ENCODE results near the gene RBM17. TPM values are rescaled to one million over a fixed set of nuclear protein-coding genes. Genes with fewer than 3 reads are reported as not detected.

RBM17 gene
- polyA plus RNA-seq, 1 experiment = 28.9 TPM

DNA sequence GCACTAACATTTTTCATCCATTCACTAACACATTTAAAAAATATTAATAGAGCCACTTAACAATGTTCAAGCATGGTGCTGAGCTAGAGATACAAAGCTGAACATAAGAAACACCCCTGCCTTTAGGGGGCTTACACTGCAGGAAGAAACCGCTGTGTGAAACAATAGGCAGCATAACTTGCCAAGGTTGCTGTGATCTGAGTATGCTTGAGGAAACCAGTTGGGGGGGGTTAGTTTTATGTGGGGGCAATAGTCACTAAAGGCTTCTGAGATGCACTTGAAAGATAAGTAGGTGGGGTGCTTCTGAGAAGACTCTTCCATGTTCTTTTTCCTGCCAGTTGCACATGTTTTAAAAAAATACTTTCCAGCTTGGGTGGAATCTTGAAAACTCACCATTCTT is 2.8 kb downstream of the RBM17 start:
- TF ChIP-seq CTCF (IDR thresholded peaks at IDR 0.05; ENCODE audit: insufficient read depth, low read depth, low read length) = no peak
- CTCF ChIA-PET = interaction anchor here (0.6 to 4.6 kb wide), 6 partner anchors 15 to 314 kb away, joined by 3 to 14 read pairs (median 4); partner anchors contain the start of gene PFKFB3
- Histone ChIP-seq H3K36me3 (ENCODE audit: control insufficient read depth, insufficient read depth, low read length) (no peaks in the 10 kb centered on the region), H3K27me3 (ENCODE audit: control insufficient read depth, insufficient read depth, low read length) (0 out of 2 replicates have a peak, but pooled peaks cover 2% of the 10 kb centered on the region), H3K4me3 (ENCODE audit: low read depth, low read length) (no peak overlapping the region)
- DNase-seq (ENCODE audit: low read depth) = no peak
- POLR2A ChIA-PET = no interaction called here

- DNase-seq (ENCODE audit: low read depth) = no peak
- CTCF ChIA-PET = interaction anchor here (0.6 to 4.6 kb wide), 8 partner anchors 12 to 313 kb away, joined by 3 to 14 read pairs (median 4); partner anchors contain the start of gene PFKFB3
- no peak for TF ChIP-seq CTCF (IDR thresholded peaks at IDR 0.05; ENCODE audit: insufficient read depth, low read depth, low read length)
- H3K36me3 ChIP-seq (ENCODE audit: control insufficient read depth, insufficient read depth, low read length) = peaks cover under 1% of the 10 kb centered on the region; the same call in 1 of the 2 replicates
- H3K27me3 ChIP-seq (ENCODE audit: control insufficient read depth, insufficient read depth, low read length) = no peaks in the 10 kb centered on the region
- no peak overlapping the region for H3K4me3 ChIP-seq (ENCODE audit: low read depth, low read length)
- POLR2A ChIA-PET = no interaction called here
Measured at GRCh38 chr10:6092731-6093130, 3.9 kb downstream of the RBM17 start.

- TF ChIP-seq CTCF (IDR thresholded peaks at IDR 0.05; ENCODE audit: insufficient read depth, low read depth, low read length) = no peak
- Histone ChIP-seq H3K4me3 (ENCODE audit: low read depth, low read length) (no peak overlapping the region), H3K27me3 (ENCODE audit: control insufficient read depth, insufficient read depth, low read length) (no peaks in the 10 kb centered on the region), H3K36me3 (ENCODE audit: control insufficient read depth, insufficient read depth, low read length) (peaks cover 2% of the 10 kb centered on the region; the same call in 1 of the 2 replicates)
- CTCF ChIA-PET = interaction anchor here (1.4 to 3.0 kb wide), 3 partner anchors 10 to 306 kb away, joined by 8 to 11 read pairs (median 8); partner anchors contain the start of gene PFKFB3
- POLR2A ChIA-PET = no interaction called here
- DNase-seq (ENCODE audit: low read depth) = no peak
Measured at GRCh38 chr10:6095810-6096570, 7.2 kb downstream of the RBM17 start.

DNA sequence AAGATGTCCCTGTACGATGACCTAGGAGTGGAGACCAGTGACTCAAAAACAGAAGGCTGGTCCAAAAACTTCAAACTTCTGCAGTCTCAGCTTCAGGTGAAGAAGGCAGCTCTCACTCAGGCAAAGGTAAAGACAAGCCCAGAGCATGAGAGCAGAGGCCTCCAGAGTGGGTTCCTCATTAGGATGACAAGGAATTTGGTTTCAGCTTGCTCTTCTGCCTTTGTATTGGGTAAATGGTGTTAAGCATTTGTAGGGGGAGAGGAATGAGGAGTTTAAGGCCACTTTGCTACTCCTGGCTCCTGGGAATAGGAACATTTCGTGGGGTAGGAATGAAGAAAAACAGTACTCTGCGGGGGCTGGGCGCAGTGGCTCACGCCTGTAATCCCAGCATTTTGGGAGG is 8.2 kb downstream of the RBM17 start:
- ChIA-PET CTCF (interaction anchor here (0.9 to 3.0 kb wide), 4 partner anchors 11 to 305 kb away, joined by 3 to 11 read pairs (median 8); partner anchors contain the start of gene PFKFB3), POLR2A (no interaction called here)
- Histone ChIP-seq H3K27me3 (ENCODE audit: control insufficient read depth, insufficient read depth, low read length) (no peaks in the 10 kb centered on the region), H3K36me3 (ENCODE audit: control insufficient read depth, insufficient read depth, low read length) (peaks cover 4% of the 10 kb centered on the region; the same call in 1 of the 2 replicates), H3K4me3 (ENCODE audit: low read depth, low read length) (no peak overlapping the region)
- no peak for TF ChIP-seq CTCF (IDR thresholded peaks at IDR 0.05; ENCODE audit: insufficient read depth, low read depth, low read length)
- DNase-seq (ENCODE audit: low read depth) = no peak

- DNase-seq (ENCODE audit: low read depth) = no peak
- TF ChIP-seq CTCF (IDR thresholded peaks at IDR 0.05; ENCODE audit: insufficient read depth, low read depth, low read length) = no peak
- no peaks in the 10 kb centered on the region for H3K27me3 ChIP-seq (ENCODE audit: control insufficient read depth, insufficient read depth, low read length)
- H3K36me3 ChIP-seq (ENCODE audit: control insufficient read depth, insufficient read depth, low read length) = peaks cover 6% of the 10 kb centered on the region; the same call in 1 of the 2 replicates
- POLR2A ChIA-PET = no interaction called here
- CTCF ChIA-PET = interaction anchor here (1.0 to 3.0 kb wide), 3 partner anchors 8 to 104 kb away, joined by 3 to 11 read pairs (median 8); partner anchors contain the start of gene PFKFB3
- H3K4me3 ChIP-seq (ENCODE audit: low read depth, low read length) = no peak overlapping the region
Measured at GRCh38 chr10:6098156-6098555, 9.3 kb downstream of the RBM17 start.

Measured in BJ (cell line).